GM23338 (cell line): ENCODE results near the gene VGLL4. TPM values are rescaled to one million over a fixed set of nuclear protein-coding genes. Genes with fewer than 3 reads are reported as not detected.

Experiments used
- ATAC-seq: fragments of 200-7000 bp; cut with Tn5 transposase; 3 replicates; pipeline ENCODE4 v1.9.1; 2020
- DNase-seq: peaks from one replicate; pipeline ENCODE4 v3.0.0-alpha.2; 2015; ENCODE audit warnings: low spot score
- H2AFZ ChIP-seq: fragments of 200-600 bp; sonication (generic); 2 replicates; pipeline ENCODE4 v1.8.0; 2016; ENCODE audit warnings: antibody characterized with exemption, mild to moderate bottlenecking, moderate library complexity
- H3F3A ChIP-seq: fragments of 200-600 bp; sonication (generic); replicated peaks from 2 replicates; pipeline ENCODE4 v1.8.0; 2017; ENCODE audit warnings: antibody characterized with exemption, mixed run types, low read depth
- H3K27ac ChIP-seq: fragments of 200-600 bp; sonication (generic); 2 replicates; pipeline ENCODE4 v1.6.1; 2016; ENCODE audit warnings: low read depth
- H3K27me3 ChIP-seq: fragments of 200-600 bp; sonication (generic); 2 replicates; pipeline ENCODE4 v1.8.0; 2016; ENCODE audit warnings: mild to moderate bottlenecking, mixed run types, moderate library complexity; ENCODE audit not compliant: insufficient read depth
- H3K36me3 ChIP-seq: fragments of 200-600 bp; sonication (generic); 2 replicates; pipeline ENCODE4 v1.8.0; 2016; ENCODE audit warnings: mild to moderate bottlenecking; ENCODE audit not compliant: insufficient read depth
- H3K4me1 ChIP-seq: fragments of 200-600 bp; sonication (generic); 2 replicates; pipeline ENCODE4 v1.8.0; 2016; ENCODE audit warnings: mild to moderate bottlenecking, moderate library complexity; ENCODE audit not compliant: insufficient read depth
- H3K4me2 ChIP-seq: fragments of 200-600 bp; sonication (generic); 2 replicates; pipeline ENCODE4 v1.7.1; 2017; ENCODE audit warnings: mixed run types
- H3K4me3 ChIP-seq: fragments of 200-600 bp; sonication (generic); 2 replicates; pipeline ENCODE4 v1.6.1; 2016; ENCODE audit warnings: mixed run types
- H3K79me2 ChIP-seq: fragments of 200-600 bp; sonication (generic); replicated peaks from 2 replicates; pipeline ENCODE4 v1.8.0; 2017; ENCODE audit warnings: mild to moderate bottlenecking; ENCODE audit not compliant: insufficient read depth
- H3K9me2 ChIP-seq: fragments of 200-600 bp; sonication (generic); 2 replicates; pipeline ENCODE4 v1.8.0; 2017; ENCODE audit not compliant: insufficient read depth
- H4K20me1 ChIP-seq: fragments of 200-600 bp; sonication (generic); replicated peaks from 2 replicates; pipeline ENCODE4 v1.8.0; 2017; ENCODE audit warnings: mild to moderate bottlenecking; ENCODE audit not compliant: insufficient read depth
- H3K27ac Mint-ChIP-seq: 2 replicates; pipeline ENCODE4 v1.8.0; 2020; ENCODE audit warnings: inconsistent platforms, mild to moderate bottlenecking, moderate library complexity, mixed read lengths
- H3K27me3 Mint-ChIP-seq: 3 replicates; pipeline ENCODE4 v1.8.0; 2022; ENCODE audit warnings: low read depth, mild to moderate bottlenecking, moderate library complexity, mixed read lengths, inconsistent platforms; ENCODE audit not compliant: insufficient read depth, poor library complexity
- H3K36me3 Mint-ChIP-seq: 3 replicates; pipeline ENCODE4 v1.8.0; 2021; ENCODE audit warnings: low read depth, mild to moderate bottlenecking, inconsistent platforms, moderate library complexity, mixed read lengths
- H3K4me1 Mint-ChIP-seq: 3 replicates; pipeline ENCODE4 v1.8.0; 2020; ENCODE audit warnings: mild to moderate bottlenecking, inconsistent platforms, mixed read lengths
- H3K4me3 Mint-ChIP-seq: 3 replicates; pipeline ENCODE4 v1.8.0; 2021; ENCODE audit warnings: moderate library complexity, mild to moderate bottlenecking, inconsistent platforms, mixed read lengths
- H3K9me3 Mint-ChIP-seq: 3 replicates; pipeline ENCODE4 v1.8.0; 2020; ENCODE audit warnings: moderate library complexity, mild to moderate bottlenecking, inconsistent platforms, mixed read lengths
- EZH2phosphoT487 ChIP-seq: fragments of 200-600 bp; sonication (generic); IDR thresholded peaks from one replicate; pipeline ENCODE4 v1.8.1; 2018; ENCODE audit warnings: antibody characterized with exemption; ENCODE audit not compliant: unreplicated experiment
- POLR2AphosphoS5 ChIP-seq: IDR thresholded peaks from 2 replicates; pipeline ENCODE4 v1.6.1; 2016; ENCODE audit warnings: antibody characterized with exemption, low read depth
- STAT1 ChIP-seq: IDR thresholded peaks from one replicate; pipeline ENCODE4 v1.6.1; 2016; ENCODE audit warnings: antibody characterized with exemption; ENCODE audit not compliant: unreplicated experiment
- ZNF114 ChIP-seq: fragments of 250-450 bp; sonication (Bioruptor Pico); IDR thresholded peaks from 2 replicates; pipeline ENCODE4 v1.5.0; 2020; ENCODE audit warnings: mild to moderate bottlenecking, moderate library complexity
- ZNF331 ChIP-seq: fragments of 250-450 bp; sonication (Bioruptor Pico); IDR thresholded peaks from 2 replicates; pipeline ENCODE4 v1.5.0; 2020; ENCODE audit warnings: low read depth, mild to moderate bottlenecking, moderate library complexity
- polyA plus RNA-seq: library from polyadenylated mRNA; unstranded; fragments of >200 nt; fragmentation: Nextera tagmentation; extraction: Ambion mirVana; gene quantifications from 2 replicates; pipeline ENCODE4 v1.2.1, GENCODE V29; 2016
- total RNA-seq: library from RNA; depleted of rRNA; stranded (reverse); fragments of >200 nt; shearing (Covaris generic); gene quantifications from 2 replicates; pipeline ENCODE4 v1.2.3, GENCODE V29; 2014
- TF ChIP-seq, protein P1 (sequence below): fragments of 250-450 bp; sonication (Bioruptor Pico); IDR thresholded peaks from 2 replicates; pipeline ENCODE4 v1.5.0; 2020; ENCODE audit warnings: mild to moderate bottlenecking, moderate library complexity
- TF ChIP-seq, protein P2 (sequence below): IDR thresholded peaks from 2 replicates; pipeline ENCODE4 v1.6.1; 2016; ENCODE audit warnings: antibody characterized with exemption
- TF ChIP-seq, protein P3 (sequence below), 2 experiments: fragments of 200-600 bp in 1 of 2; sonication (generic) in 1 of 2; conservative IDR thresholded peaks; 2 replicates each; pipeline versions ENCODE4 v1.5.1 to v1.6.1; 2016 to 2017; ENCODE audit warnings: antibody characterized with exemption in 2 of 2, low read depth in 2 of 2, mild to moderate bottlenecking in 2 of 2, moderate library complexity in 1 of 2

The VGLL4 gene
- total and polyA plus RNA-seq, 2 experiments from 2014 or later = 20.8 to 45.9 TPM

DNA sequence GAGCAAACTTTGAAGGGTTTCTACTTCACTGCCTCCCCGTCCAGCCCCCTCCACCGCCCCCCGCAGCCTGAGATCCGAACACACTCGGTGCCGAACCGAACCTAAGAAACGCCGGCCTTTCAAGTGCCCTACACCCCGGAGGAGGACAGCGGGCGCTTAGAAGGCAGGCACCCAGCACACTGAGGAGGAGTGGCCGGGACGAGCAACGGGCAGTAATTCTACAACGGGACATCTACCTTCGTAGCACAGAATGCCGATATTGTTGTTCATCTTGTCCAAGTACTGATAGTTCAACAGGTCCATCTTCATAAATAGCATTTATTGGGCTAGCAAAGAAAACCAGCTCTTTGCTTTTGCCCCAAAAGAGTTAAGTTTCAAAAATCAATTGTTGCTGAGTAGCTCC lies 513 bp downstream of the VGLL4 start (continued):
- TF ChIP-seq, protein P1, sequence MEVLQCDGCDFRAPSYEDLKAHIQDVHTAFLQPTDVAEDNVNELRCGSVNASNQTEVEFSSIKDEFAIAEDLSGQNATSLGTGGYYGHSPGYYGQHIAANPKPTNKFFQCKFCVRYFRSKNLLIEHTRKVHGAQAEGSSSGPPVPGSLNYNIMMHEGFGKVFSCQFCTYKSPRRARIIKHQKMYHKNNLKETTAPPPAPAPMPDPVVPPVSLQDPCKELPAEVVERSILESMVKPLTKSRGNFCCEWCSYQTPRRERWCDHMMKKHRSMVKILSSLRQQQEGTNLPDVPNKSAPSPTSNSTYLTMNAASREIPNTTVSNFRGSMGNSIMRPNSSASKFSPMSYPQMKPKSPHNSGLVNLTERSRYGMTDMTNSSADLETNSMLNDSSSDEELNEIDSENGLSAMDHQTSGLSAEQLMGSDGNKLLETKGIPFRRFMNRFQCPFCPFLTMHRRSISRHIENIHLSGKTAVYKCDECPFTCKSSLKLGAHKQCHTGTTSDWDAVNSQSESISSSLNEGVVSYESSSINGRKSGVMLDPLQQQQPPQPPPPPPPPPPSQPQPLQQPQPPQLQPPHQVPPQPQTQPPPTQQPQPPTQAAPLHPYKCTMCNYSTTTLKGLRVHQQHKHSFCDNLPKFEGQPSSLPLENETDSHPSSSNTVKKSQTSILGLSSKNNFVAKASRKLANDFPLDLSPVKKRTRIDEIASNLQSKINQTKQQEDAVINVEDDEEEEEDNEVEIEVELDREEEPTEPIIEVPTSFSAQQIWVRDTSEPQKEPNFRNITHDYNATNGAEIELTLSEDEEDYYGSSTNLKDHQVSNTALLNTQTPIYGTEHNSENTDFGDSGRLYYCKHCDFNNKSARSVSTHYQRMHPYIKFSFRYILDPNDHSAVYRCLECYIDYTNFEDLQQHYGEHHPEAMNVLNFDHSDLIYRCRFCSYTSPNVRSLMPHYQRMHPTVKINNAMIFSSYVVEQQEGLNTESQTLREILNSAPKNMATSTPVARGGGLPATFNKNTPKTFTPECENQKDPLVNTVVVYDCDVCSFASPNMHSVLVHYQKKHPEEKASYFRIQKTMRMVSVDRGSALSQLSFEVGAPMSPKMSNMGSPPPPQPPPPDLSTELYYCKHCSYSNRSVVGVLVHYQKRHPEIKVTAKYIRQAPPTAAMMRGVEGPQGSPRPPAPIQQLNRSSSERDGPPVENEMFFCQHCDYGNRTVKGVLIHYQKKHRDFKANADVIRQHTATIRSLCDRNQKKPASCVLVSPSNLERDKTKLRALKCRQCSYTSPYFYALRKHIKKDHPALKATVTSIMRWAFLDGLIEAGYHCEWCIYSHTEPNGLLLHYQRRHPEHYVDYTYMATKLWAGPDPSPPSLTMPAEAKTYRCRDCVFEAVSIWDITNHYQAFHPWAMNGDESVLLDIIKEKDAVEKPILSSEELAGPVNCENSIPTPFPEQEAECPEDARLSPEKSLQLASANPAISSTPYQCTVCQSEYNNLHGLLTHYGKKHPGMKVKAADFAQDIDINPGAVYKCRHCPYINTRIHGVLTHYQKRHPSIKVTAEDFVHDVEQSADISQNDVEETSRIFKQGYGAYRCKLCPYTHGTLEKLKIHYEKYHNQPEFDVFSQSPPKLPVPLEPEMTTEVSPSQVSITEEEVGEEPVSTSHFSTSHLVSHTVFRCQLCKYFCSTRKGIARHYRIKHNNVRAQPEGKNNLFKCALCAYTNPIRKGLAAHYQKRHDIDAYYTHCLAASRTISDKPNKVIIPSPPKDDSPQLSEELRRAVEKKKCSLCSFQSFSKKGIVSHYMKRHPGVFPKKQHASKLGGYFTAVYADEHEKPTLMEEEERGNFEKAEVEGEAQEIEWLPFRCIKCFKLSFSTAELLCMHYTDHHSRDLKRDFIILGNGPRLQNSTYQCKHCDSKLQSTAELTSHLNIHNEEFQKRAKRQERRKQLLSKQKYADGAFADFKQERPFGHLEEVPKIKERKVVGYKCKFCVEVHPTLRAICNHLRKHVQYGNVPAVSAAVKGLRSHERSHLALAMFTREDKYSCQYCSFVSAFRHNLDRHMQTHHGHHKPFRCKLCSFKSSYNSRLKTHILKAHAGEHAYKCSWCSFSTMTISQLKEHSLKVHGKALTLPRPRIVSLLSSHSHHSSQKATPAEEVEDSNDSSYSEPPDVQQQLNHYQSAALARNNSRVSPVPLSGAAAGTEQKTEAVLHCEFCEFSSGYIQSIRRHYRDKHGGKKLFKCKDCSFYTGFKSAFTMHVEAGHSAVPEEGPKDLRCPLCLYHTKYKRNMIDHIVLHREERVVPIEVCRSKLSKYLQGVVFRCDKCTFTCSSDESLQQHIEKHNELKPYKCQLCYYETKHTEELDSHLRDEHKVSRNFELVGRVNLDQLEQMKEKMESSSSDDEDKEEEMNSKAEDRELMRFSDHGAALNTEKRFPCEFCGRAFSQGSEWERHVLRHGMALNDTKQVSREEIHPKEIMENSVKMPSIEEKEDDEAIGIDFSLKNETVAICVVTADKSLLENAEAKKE (CRISPR knock-in tag) = no peak
- no peak for TF ChIP-seq ZNF114 (CRISPR knock-in tag)

DNA sequence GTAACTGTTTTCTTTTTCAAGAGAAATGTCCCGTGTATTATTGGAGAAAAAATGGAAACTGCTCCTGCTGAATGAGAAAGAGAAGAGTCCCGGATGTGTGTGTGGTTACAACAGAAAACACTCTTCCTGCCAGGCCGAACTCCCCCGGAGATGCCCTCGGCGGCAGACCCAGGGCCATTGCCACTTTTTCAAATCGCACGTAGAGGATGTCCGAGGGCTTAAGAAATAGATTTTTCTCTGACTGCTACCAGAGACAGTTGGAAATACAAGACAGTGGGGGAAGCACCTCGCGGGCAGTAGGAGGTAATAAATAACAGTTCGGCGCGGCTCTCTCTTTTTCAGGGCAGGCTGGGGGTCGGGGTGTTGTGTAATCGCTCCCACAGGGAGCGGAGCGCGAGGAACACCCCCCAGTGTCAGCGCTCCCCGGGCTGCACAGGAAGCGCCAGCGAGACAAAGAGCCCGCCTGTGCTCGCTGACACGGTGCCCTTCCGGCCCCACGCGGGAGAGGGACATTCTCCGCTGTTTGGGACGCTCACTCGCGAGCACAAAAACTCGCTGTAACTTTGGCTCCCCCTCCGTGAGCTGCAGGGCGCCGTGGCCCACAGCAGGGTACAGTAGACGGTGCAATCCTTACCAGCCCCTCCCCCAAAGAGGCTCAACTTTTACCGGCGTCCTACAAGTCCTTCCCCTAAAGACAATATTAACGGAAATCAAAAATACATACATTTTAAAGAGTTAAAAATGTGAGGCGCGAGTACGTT lies 1.1 kb downstream of the VGLL4 start:
- peak overlapping the region; percentile 12; the same call in 1 of the 2 replicates for H2AFZ ChIP-seq
- peaks cover 15% of the 10 kb centered on the region for H3K4me1 ChIP-seq
- H3F3A ChIP-seq = peaks cover 6% of the 10 kb centered on the region; the same call in 1 of the 2 replicates
- peaks cover 11% of the 10 kb centered on the region for H3K27me3 Mint-ChIP-seq
- H3K27ac ChIP-seq = peak overlapping the region; percentile 82
- peak overlapping the region; percentile 73 for H3K4me2 ChIP-seq
- peak overlapping the region; percentile 97 for H3K27ac Mint-ChIP-seq
- H3K36me3 ChIP-seq = no peaks in the 10 kb centered on the region
- TF ChIP-seq POLR2AphosphoS5 = no peak
- TF ChIP-seq STAT1 = no peak
- TF ChIP-seq, protein P2, sequence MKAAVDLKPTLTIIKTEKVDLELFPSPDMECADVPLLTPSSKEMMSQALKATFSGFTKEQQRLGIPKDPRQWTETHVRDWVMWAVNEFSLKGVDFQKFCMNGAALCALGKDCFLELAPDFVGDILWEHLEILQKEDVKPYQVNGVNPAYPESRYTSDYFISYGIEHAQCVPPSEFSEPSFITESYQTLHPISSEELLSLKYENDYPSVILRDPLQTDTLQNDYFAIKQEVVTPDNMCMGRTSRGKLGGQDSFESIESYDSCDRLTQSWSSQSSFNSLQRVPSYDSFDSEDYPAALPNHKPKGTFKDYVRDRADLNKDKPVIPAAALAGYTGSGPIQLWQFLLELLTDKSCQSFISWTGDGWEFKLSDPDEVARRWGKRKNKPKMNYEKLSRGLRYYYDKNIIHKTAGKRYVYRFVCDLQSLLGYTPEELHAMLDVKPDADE = 0 out of 2 replicates have a peak, but pooled peaks have one; percentile 23
- TF ChIP-seq EZH2phosphoT487 = no peak
- TF ChIP-seq, protein P3, sequence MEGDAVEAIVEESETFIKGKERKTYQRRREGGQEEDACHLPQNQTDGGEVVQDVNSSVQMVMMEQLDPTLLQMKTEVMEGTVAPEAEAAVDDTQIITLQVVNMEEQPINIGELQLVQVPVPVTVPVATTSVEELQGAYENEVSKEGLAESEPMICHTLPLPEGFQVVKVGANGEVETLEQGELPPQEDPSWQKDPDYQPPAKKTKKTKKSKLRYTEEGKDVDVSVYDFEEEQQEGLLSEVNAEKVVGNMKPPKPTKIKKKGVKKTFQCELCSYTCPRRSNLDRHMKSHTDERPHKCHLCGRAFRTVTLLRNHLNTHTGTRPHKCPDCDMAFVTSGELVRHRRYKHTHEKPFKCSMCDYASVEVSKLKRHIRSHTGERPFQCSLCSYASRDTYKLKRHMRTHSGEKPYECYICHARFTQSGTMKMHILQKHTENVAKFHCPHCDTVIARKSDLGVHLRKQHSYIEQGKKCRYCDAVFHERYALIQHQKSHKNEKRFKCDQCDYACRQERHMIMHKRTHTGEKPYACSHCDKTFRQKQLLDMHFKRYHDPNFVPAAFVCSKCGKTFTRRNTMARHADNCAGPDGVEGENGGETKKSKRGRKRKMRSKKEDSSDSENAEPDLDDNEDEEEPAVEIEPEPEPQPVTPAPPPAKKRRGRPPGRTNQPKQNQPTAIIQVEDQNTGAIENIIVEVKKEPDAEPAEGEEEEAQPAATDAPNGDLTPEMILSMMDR (conservative IDR thresholded peaks at IDR 0.05; ENCODE audit: low read depth in 2 of 2) = no peak
- TF ChIP-seq ZNF331 (CRISPR knock-in tag) = no peak
- H3K4me3 ChIP-seq = peak overlapping the region; percentile 83
- peak; percentile 20 for ATAC-seq
- H4K20me1 ChIP-seq = no peaks in the 10 kb centered on the region
- peaks cover 47% of the 10 kb centered on the region for H3K79me2 ChIP-seq
- H3K4me3 Mint-ChIP-seq = peak overlapping the region; percentile 97
- H3K9me2 ChIP-seq = no peaks in the 10 kb centered on the region
- H3K4me1 Mint-ChIP-seq = peaks cover 39% of the 10 kb centered on the region
- H3K36me3 Mint-ChIP-seq = no peaks in the 10 kb centered on the region
- H3K27me3 ChIP-seq = no peaks in the 10 kb centered on the region
- no peaks in the 10 kb centered on the region for H3K9me3 Mint-ChIP-seq
- peak; percentile 68 for DNase-seq
